GM19240 (cell line): ENCODE results near the gene TAF1C.
"Not testable (repeated sequence)": the region's sequence is repeated elsewhere in the genome, so short reads cannot be mapped to it uniquely, and the experiment has no call there.

ENCODE experiments used
- DNase-seq: peaks from one replicate; pipeline ENCODE4 v3.0.0; 2011; ENCODE audit warnings: low spot score; ENCODE audit not compliant: insufficient read length

The TAF1C gene, protein sequence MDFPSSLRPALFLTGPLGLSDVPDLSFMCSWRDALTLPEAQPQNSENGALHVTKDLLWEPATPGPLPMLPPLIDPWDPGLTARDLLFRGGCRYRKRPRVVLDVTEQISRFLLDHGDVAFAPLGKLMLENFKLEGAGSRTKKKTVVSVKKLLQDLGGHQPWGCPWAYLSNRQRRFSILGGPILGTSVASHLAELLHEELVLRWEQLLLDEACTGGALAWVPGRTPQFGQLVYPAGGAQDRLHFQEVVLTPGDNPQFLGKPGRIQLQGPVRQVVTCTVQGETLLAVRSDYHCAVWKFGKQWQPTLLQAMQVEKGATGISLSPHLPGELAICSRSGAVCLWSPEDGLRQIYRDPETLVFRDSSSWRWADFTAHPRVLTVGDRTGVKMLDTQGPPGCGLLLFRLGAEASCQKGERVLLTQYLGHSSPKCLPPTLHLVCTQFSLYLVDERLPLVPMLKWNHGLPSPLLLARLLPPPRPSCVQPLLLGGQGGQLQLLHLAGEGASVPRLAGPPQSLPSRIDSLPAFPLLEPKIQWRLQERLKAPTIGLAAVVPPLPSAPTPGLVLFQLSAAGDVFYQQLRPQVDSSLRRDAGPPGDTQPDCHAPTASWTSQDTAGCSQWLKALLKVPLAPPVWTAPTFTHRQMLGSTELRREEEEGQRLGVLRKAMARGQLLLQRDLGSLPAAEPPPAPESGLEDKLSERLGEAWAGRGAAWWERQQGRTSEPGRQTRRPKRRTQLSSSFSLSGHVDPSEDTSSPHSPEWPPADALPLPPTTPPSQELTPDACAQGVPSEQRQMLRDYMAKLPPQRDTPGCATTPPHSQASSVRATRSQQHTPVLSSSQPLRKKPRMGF

GRCh38 chr16:84186685-84187437, at the start of gene TAF1C:
TAF1C (minus strand) TSS chr16:84187057; CDS start chr16:84184988, 2,069 bp downstream.
- DNase-seq: peak; percentile 99

DNA sequence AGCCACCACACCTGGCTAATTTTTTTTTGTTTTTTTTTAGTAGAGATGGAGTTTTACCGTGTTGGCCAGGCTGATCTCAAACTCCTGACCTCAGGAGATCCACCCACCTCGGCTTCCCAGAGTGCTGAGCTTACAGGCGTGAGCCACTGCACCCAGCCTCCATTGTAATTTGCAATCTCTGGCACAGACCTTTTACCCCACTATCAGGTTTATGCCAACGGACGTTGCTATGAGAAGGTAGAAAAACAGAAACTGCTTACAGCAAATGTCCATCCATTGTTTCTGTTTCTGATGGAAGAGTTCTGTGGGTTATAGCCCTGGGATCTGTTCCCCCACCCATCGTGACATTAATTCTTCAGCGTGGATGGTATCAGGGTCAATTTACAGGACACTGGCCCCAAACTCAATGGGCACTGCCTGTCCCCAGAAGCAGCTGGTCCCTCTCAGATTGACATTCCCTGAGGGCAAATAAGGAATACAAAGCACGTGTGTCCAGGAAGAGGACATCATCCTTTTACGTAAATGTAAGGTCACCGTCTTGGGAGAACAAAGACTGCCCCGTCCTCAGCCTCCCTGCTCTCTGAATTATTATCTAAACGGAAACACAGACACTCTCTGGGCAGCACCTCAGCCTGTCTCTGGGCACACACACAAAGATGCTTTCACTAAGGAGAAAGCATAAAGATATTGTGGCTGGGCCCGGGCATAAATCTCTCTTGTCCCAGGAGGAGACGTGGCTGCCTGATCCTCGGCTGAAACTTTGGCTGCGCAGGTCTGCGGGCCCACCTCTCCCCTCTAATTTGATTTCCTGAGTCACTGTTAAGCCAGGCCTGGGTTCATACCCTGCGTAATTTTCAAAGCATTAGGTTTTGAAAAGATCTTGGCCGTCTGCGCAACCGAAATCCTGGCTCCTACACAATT, 47.7 kb upstream of the TAF1C start:
- DNase-seq: no peak

- no peak for DNase-seq
Measured at GRCh38 chr16:84233748-84234147, 46.9 kb upstream of the TAF1C start.

- no peak for DNase-seq
Measured at GRCh38 chr16:84232969-84233368, 46.1 kb upstream of the TAF1C start.

DNA sequence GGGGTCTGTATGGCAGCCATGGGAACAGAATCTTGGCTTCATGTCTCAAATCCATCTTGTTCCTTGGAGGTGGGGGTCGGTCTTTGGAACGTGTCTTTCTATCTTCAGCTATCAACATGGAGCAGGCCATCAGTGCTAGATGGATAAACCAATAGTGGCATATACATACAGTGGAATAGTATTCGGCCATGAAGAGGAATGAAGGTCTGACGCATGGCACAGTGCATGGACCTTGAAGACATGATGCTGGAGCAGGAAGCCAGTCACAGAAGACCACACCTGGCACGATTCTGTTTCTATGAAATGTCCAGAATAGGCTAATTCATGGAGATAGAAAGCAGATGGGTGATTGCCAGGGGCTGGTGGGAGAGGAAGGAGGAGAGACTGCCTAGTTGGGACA, 45.2 kb upstream of the TAF1C start:
- DNase-seq: no peak

GRCh38 chr16:84229471-84229870, 42.6 kb upstream of the TAF1C start:
- no peak for DNase-seq

- DNase-seq: no peak
Measured at GRCh38 chr16:84228256-84228838, 41.5 kb upstream of the TAF1C start.

DNA sequence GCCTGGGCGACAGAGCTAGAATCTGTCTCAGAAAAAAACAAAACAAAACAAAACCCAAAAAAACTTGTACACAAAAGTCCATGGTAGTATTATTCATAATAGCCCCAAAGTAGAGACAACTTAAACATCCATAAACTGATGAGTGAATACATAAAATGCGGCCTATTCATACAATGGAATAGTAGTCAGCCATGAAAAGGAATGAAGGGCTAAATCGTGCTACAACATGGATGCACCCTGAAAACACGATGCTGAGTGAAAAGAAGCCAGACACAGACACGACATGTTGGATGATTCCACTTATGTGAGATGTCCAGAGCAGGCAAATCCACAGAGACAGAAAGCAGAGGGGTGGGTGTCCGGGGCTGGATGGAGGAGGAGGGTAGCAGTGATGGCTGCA, 40.7 kb upstream of the TAF1C start:
- DNase-seq: no peak

DNA sequence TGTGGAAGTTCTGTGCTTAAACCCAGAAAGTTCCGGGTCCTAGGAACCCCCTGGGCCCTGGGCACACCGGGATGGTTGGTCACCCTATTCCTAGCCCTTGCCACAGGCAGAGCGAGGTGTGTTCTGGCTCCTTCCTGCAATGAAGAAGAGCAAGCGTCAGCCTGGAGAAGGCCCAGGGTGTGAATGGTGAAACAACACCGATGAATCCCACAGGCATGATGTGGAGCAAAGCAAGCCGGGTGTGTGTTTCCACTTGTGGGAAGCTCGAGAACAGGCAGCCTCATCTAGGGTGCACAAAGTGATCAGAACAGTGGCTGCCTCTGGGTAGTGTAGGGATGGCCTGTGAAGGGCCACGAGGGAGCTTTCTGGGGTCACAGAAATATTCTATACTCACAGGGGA, 39.2 kb upstream of the TAF1C start:
- DNase-seq: no peak

DNA sequence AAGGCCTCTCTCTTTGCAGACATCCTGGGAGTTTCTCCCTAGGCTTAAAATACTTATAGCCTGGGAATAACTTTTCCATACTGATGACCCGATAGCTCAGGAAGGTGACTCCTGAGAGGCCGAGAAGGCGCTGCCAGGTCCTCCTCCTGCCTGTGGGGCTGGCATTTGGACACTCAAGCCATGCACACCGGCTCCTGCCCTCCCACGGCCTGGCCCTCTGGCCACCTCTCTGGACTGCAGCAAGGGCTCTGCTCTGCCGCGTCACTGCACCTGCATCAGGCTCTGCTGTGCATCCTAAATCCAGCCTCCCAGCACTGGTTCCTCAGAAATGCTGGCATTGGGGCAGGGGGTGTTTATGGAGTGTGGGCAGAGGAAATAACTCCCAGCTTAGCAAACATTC, 38.7 kb upstream of the TAF1C start:
- DNase-seq: no peak

DNA sequence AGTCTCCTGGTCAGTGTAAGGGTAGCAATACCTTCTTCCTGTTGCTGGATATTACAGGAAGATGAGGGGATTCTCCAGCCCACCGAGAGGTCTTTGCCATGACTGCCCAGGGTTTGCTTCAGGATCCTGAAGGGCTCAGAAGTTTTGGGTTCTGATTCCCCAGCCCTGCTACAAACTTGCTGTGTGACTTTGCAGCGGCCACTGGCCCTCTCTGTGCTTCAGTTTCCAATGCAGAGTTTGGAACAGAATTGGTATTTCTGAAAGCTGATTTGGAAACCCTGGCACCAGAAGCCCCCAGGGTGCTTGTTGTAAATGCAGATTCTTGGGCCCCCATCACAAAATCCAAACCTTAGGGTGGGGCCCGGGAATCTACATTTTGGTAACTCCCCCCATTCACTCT, 38.3 kb upstream of the TAF1C start:
- no peak for DNase-seq

- no peak for DNase-seq
Measured at GRCh38 chr16:84224554-84224953, 37.7 kb upstream of the TAF1C start.

DNA sequence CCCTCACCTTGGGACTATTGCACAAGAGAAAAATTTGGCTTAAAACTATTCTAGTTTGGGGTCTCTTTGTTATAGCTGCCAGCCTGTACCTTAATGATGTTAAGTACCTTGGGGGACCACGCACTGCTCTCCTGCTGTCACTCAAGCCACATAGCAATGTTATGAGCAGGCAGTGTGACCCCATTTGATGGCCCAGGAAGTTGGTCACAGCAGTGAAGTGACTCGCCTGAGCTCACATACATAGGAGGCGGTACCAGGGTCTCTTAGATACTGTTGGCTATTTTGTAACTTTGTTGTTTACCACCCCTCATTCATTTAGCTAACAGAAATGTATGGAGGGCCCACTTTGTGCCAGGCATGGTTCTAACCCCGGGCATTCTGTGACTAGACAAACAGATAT, 36.6 kb upstream of the TAF1C start:
- DNase-seq: no peak

- DNase-seq: no peak
Measured at GRCh38 chr16:84220851-84221250, 34.0 kb upstream of the TAF1C start.

GRCh38 chr16:84218956-84219355, 32.1 kb upstream of the TAF1C start:
- DNase-seq: no peak

- no peak for DNase-seq
Measured at GRCh38 chr16:84218176-84218823, 31.4 kb upstream of the TAF1C start.

DNA sequence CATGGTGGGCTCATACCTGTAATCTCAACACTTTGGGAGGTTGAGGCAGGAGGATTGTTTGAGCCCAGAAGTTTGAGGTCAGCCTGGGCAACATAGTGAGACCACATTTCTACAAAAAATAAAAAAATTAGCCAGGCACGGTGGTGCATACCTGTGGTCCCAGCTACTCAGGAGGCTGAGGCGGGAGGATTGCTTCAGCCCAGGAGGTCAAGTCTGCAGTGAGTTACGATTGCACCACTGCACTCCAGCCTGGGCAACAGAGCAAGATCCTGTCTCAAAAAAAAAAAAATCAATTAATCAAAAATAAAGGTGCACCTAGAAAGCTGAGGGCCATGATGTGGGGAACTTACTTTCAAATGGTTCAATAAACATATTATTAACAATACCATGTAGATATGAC, 29.3 kb upstream of the TAF1C start:
- not testable (repeated sequence) for DNase-seq

DNA sequence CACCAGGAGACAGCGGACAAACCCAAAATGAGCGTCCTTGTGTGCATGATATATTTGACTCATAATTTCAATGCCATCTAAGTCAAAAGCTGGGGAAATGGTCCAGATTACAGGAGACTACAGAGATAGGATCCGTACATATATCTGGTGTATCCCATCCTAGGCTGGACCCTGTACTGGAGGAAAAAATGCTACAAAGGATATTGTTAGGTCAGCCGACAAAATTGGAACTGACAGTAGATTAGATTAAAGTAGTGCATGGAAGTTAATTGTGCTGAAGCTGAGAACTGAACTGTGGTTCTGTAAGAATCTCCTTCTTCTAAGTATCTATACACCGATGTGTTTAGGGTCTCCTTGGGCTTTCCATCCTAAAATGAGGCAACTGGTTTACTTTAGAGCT, 28.7 kb upstream of the TAF1C start:
- DNase-seq: no peak

GRCh38 chr16:84214451-84215066, 27.7 kb upstream of the TAF1C start:
- no peak for DNase-seq
